Measurements from ENCODE around the gene ACADSB.

Gene ACADSB

GRCh38 chr10:123027861-123028260, 19.1 kb downstream of the ACADSB start:
- Histone ChIP-seq H3K4me2 (ENCODE audit: low read length) (no peak overlapping the region), H3K9ac (ENCODE audit: low read length) (no peak overlapping the region), H3K9me2 (ENCODE audit: low read depth, low read length) (no peaks in the 10 kb centered on the region), H3K9me3 (ENCODE audit: low read length) (no peaks in the 10 kb centered on the region), H2AFZ (ENCODE audit: low read length) (no peak overlapping the region), H3K4me3 (ENCODE audit: low read depth, low read length, poor library complexity, severe bottlenecking) (no peak overlapping the region), H3K27me3 (ENCODE audit: insufficient read depth, low read length) (no peaks in the 10 kb centered on the region), H3K36me3 (ENCODE audit: insufficient read depth, low read length) (no peaks in the 10 kb centered on the region), H3F3A (ENCODE audit: insufficient read depth, low read length) (no peaks in the 10 kb centered on the region), H3K79me2 (ENCODE audit: insufficient read depth, low read length) (no peaks in the 10 kb centered on the region), H4K20me1 (ENCODE audit: insufficient read depth, low read length) (no peaks in the 10 kb centered on the region), H3K27ac (ENCODE audit: low read depth, low read length, poor library complexity, severe bottlenecking) (no peak overlapping the region), H3K4me1 (ENCODE audit: insufficient read depth, low read length, severe bottlenecking) (no peaks in the 10 kb centered on the region)
- no peak for TF ChIP-seq EZH2 (IDR thresholded peaks at IDR 0.05; ENCODE audit: borderline replicate concordance, low read length)
- TF ChIP-seq CTCF (IDR thresholded peaks at IDR 0.05; ENCODE audit: low read length) = no peak

DNA sequence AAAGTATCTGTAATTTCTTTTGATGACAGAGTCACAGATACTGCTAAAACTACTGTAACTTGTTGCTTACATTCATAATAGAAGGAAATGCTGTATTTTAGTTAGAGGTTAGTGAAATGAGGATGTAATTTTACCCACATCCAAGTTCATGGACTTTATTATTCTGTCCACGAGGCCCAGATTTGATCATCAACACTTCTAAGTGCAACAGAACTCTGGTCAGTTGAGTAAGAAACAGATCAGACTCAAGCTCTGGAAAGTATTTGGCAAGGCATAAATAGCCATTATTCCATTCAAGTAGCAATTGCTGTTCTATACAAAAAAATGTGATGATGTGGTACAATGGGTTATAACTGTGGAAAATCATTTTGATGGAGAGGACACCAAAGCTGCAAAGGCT, 22.3 kb downstream of the ACADSB start:
- Histone ChIP-seq H3F3A (ENCODE audit: insufficient read depth, low read length) (no peaks in the 10 kb centered on the region), H3K4me3 (ENCODE audit: low read depth, low read length, poor library complexity, severe bottlenecking) (no peak overlapping the region), H3K27ac (ENCODE audit: low read depth, low read length, poor library complexity, severe bottlenecking) (no peak overlapping the region), H3K4me2 (ENCODE audit: low read length) (no peak overlapping the region), H3K9ac (ENCODE audit: low read length) (no peak overlapping the region), H3K4me1 (ENCODE audit: insufficient read depth, low read length, severe bottlenecking) (no peaks in the 10 kb centered on the region), H3K9me2 (ENCODE audit: low read depth, low read length) (no peaks in the 10 kb centered on the region), H3K9me3 (ENCODE audit: low read length) (no peaks in the 10 kb centered on the region), H4K20me1 (ENCODE audit: insufficient read depth, low read length) (no peaks in the 10 kb centered on the region), H3K36me3 (ENCODE audit: insufficient read depth, low read length) (no peaks in the 10 kb centered on the region), H3K79me2 (ENCODE audit: insufficient read depth, low read length) (no peaks in the 10 kb centered on the region), H3K27me3 (ENCODE audit: insufficient read depth, low read length) (no peaks in the 10 kb centered on the region), H2AFZ (ENCODE audit: low read length) (no peak overlapping the region)
- no peak for TF ChIP-seq EZH2 (IDR thresholded peaks at IDR 0.05; ENCODE audit: borderline replicate concordance, low read length)
- no peak for TF ChIP-seq CTCF (IDR thresholded peaks at IDR 0.05; ENCODE audit: low read length)

GRCh38 chr10:123034332-123034731, 25.5 kb downstream of the ACADSB start:
- H3K9me3 ChIP-seq (ENCODE audit: low read length) = no peaks in the 10 kb centered on the region
- no peaks in the 10 kb centered on the region for H3K27me3 ChIP-seq (ENCODE audit: insufficient read depth, low read length)
- H4K20me1 ChIP-seq (ENCODE audit: insufficient read depth, low read length) = no peaks in the 10 kb centered on the region
- H2AFZ ChIP-seq (ENCODE audit: low read length) = no peak overlapping the region
- no peaks in the 10 kb centered on the region for H3K9me2 ChIP-seq (ENCODE audit: low read depth, low read length)
- no peaks in the 10 kb centered on the region for H3K36me3 ChIP-seq (ENCODE audit: insufficient read depth, low read length)
- no peaks in the 10 kb centered on the region for H3K79me2 ChIP-seq (ENCODE audit: insufficient read depth, low read length)
- H3K4me3 ChIP-seq (ENCODE audit: low read depth, low read length, poor library complexity, severe bottlenecking) = no peak overlapping the region
- no peak overlapping the region for H3K27ac ChIP-seq (ENCODE audit: low read depth, low read length, poor library complexity, severe bottlenecking)
- no peaks in the 10 kb centered on the region for H3K4me1 ChIP-seq (ENCODE audit: insufficient read depth, low read length, severe bottlenecking)
- H3K9ac ChIP-seq (ENCODE audit: low read length) = no peak overlapping the region
- H3F3A ChIP-seq (ENCODE audit: insufficient read depth, low read length) = no peaks in the 10 kb centered on the region
- no peak overlapping the region for H3K4me2 ChIP-seq (ENCODE audit: low read length)
- no peak for TF ChIP-seq CTCF (IDR thresholded peaks at IDR 0.05; ENCODE audit: low read length)
- TF ChIP-seq EZH2 (IDR thresholded peaks at IDR 0.05; ENCODE audit: borderline replicate concordance, low read length) = no peak
